ENCODE measurements around the gene SERPINA10. TPM values are rescaled to one million over a fixed set of nuclear protein-coding genes. Genes with fewer than 3 reads are reported as not detected.
"Not testable (repeated sequence)": the region's sequence is repeated elsewhere in the genome, so short reads cannot be mapped to it uniquely, and the experiment has no call there.

Gene SERPINA10
- total RNA-seq, 2 experiments from 2014 or later = not detected

GRCh38 chr14:94303111-94303510 is 10.0 kb upstream of the SERPINA10 start:
- no TSS peak for BruUV-seq (replicated peaks)
- TF ChIP-seq CTCF (conservative IDR thresholded peaks at IDR 0.05; ENCODE audit: low read length) (no peak), EZH2phosphoT487 (IDR thresholded peaks at IDR 0.05; ENCODE audit: borderline replicate concordance, low read depth, low read length) (no peak)

DNA sequence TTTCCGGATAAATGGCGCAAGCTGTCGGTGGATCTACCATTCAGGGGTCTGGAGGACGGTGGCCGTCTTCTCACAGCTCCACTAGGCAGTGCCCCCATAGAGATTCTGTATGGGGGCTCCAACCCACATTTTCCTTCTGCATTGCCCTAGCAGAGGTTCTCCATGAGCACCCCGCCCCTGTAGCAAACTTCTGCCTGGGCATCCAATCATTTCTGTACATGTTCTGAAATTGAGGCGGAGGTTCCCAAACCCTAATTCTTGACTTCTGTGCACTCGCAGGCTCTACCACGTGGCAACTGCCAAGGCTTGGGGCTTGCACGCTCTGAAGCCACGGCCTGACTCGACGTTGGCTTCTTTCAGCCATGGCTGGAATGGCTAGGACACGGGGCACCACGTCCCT is 5.1 kb upstream of the SERPINA10 start:
- no peaks in the 10 kb centered on the region for H3K36me3 ChIP-seq (ENCODE audit: insufficient read depth, low read length)
- ChIA-PET CTCF (ENCODE audit: unreplicated experiment) (no interaction called here), POLR2A (no interaction called here)

More at GRCh38 chr14:94303111-94303510, 10.0 kb upstream of the SERPINA10 start:
- Histone ChIP-seq H3K27ac (ENCODE audit: low read depth, low read length, poor library complexity, severe bottlenecking) (no peak overlapping the region), H3K9me2 (ENCODE audit: insufficient read depth, low read length) (no peaks in the 10 kb centered on the region), H3K9me3 (ENCODE audit: low read length) (0 out of 2 replicates have a peak, but pooled peaks cover 6% of the 10 kb centered on the region), H3K36me3 (ENCODE audit: insufficient read depth, low read length) (no peaks in the 10 kb centered on the region), H3K4me3 (ENCODE audit: low read depth, low read length, poor library complexity, severe bottlenecking) (no peak overlapping the region), H2AFZ (ENCODE audit: low read length) (no peak overlapping the region), H3K4me1 (ENCODE audit: insufficient read depth, low read length, poor library complexity, severe bottlenecking) (no peaks in the 10 kb centered on the region), H3K79me2 (ENCODE audit: insufficient read depth, low read depth, low read length) (no peaks in the 10 kb centered on the region), H4K20me1 (ENCODE audit: insufficient read depth, low read length) (no peaks in the 10 kb centered on the region), H3K4me2 (ENCODE audit: low read length) (no peak overlapping the region)
- intact Hi-C loops (cut with micrococcal nuclease; ENCODE audit: unreplicated experiment) = no loop called here
- no peak for DNase-seq (ENCODE audit: low spot score)
- ChIA-PET CTCF (ENCODE audit: unreplicated experiment) (no interaction called here), POLR2A (interaction anchor here (0.5 kb wide), 1 partner anchor 231 kb away, joined by 3 read pairs; no protein-coding TSS in a partner anchor)

DNA sequence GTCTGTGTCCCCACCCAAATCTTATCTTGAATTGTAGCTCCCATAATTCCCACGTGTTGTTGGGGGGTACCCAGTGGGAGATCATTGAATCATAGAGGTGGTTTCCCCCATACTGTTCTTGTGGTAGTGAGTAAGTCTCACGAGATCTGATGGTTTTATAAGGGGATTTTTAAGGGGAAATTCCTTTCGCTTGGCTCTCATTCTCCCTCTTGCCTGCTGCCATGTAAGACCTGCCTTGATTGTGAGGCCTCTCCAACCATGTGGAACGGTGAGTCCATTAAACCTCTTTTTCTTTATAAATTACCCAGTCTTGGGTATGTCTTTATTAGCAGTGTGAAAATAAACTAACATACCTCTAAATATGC is 3.1 kb upstream of the SERPINA10 start:
- H3K79me2 ChIP-seq (ENCODE audit: insufficient read depth, low read depth, low read length); POLR2A ChIA-PET; H3K4me3 ChIP-seq (ENCODE audit: low read depth, low read length, poor library complexity, severe bottlenecking); BruUV-seq (replicated peaks); H4K20me1 ChIP-seq (ENCODE audit: insufficient read depth, low read length); CTCF ChIA-PET (ENCODE audit: unreplicated experiment); H3K9me2 ChIP-seq (ENCODE audit: insufficient read depth, low read length); intact Hi-C loops (cut with micrococcal nuclease; ENCODE audit: unreplicated experiment); H2AFZ ChIP-seq (ENCODE audit: low read length); H3K4me2 ChIP-seq (ENCODE audit: low read length); H3K4me1 ChIP-seq (ENCODE audit: insufficient read depth, low read length, poor library complexity, severe bottlenecking); DNase-seq (ENCODE audit: low spot score); H3K36me3 ChIP-seq (ENCODE audit: insufficient read depth, low read length); H3K27ac ChIP-seq (ENCODE audit: low read depth, low read length, poor library complexity, severe bottlenecking); H3K9me3 ChIP-seq (ENCODE audit: low read length): not testable (repeated sequence)

More for the DNA sequence above, 5.1 kb upstream of the SERPINA10 start:
- Histone ChIP-seq H2AFZ (ENCODE audit: low read length) (no peak overlapping the region), H3K27ac (ENCODE audit: low read depth, low read length, poor library complexity, severe bottlenecking) (no peak overlapping the region), H3K79me2 (ENCODE audit: insufficient read depth, low read depth, low read length) (no peaks in the 10 kb centered on the region), H3K4me2 (ENCODE audit: low read length) (no peak overlapping the region), H3K4me1 (ENCODE audit: insufficient read depth, low read length, poor library complexity, severe bottlenecking) (no peaks in the 10 kb centered on the region), H4K20me1 (ENCODE audit: insufficient read depth, low read length) (no peaks in the 10 kb centered on the region), H3K9me3 (ENCODE audit: low read length) (no peaks in the 10 kb centered on the region), H3K9me2 (ENCODE audit: insufficient read depth, low read length) (no peaks in the 10 kb centered on the region), H3K4me3 (ENCODE audit: low read depth, low read length, poor library complexity, severe bottlenecking) (no peak overlapping the region)
- intact Hi-C loops (cut with micrococcal nuclease; ENCODE audit: unreplicated experiment) = no loop called here
- no TSS peak for BruUV-seq (replicated peaks)
- no peak for DNase-seq (ENCODE audit: low spot score)
- TF ChIP-seq CTCF (conservative IDR thresholded peaks at IDR 0.05; ENCODE audit: low read length) (no peak), EZH2phosphoT487 (IDR thresholded peaks at IDR 0.05; ENCODE audit: borderline replicate concordance, low read depth, low read length) (no peak)

All from OCI-LY7 (cell line).